Muscle of leg (tissue), 11 donors: Measurements from ENCODE around the gene STAMBPL1. TPM values are rescaled to one million over a fixed set of nuclear protein-coding genes. Genes with fewer than 3 reads are reported as not detected.
A peak's percentile ranks its signal among the peaks of the same experiment; 100 is the strongest.

Experiments used
- DNase-seq: peaks from one replicate; pipeline ENCODE4 v3.0.0; 2013
- H3K27ac ChIP-seq: one replicate; pipeline ENCODE4 v1.5.1; 2013; ENCODE audit warnings: mild to moderate bottlenecking, low read length, control low read depth
- H3K27me3 ChIP-seq: one replicate; pipeline ENCODE4 v1.6.1; 2013; ENCODE audit warnings: low read length; ENCODE audit not compliant: control insufficient read depth, insufficient read depth
- H3K36me3 ChIP-seq: one replicate; pipeline ENCODE4 v1.6.1; 2013; ENCODE audit warnings: low read length; ENCODE audit not compliant: control insufficient read depth, insufficient read depth
- H3K4me1 ChIP-seq: one replicate; pipeline ENCODE4 v1.6.1; 2013; ENCODE audit warnings: low read length; ENCODE audit not compliant: control insufficient read depth, insufficient read depth
- H3K4me3 ChIP-seq: one replicate; pipeline ENCODE4 v1.5.1; 2013; ENCODE audit warnings: low read length, control low read depth
- H3K9me3 ChIP-seq: replicated peaks from 2 replicates; pipeline ENCODE4 v1.6.1; 2013; ENCODE audit warnings: low read depth, low read length; ENCODE audit not compliant: control insufficient read depth
- WGBS: methylation state at CpG from one replicate; pipeline ENCODE4 v1.1.5; 2013; ENCODE audit warnings: missing lambda C conversion rate; ENCODE audit not compliant: insufficient coverage; 5-methylcytosine and 5-hydroxymethylcytosine counted together
- polyA plus RNA-seq, 8 donors: library from polyadenylated mRNA; unstranded; fragments of 120-200 nt; gene quantifications; one replicate each; pipeline versions ENCODE4 v1.2.1 to v1.2.3, GENCODE V29; 2013; ENCODE audit warnings: inconsistent platforms in 1 of 8, low replicate concordance in 1 of 8; ENCODE audit not compliant: insufficient read length in 8 of 8, insufficient read depth in 1 of 8
- total RNA-seq: library from RNA; stranded (reverse); fragments of 120-200 nt; gene quantifications from one replicate; pipeline ENCODE4 v1.2.4, GENCODE V29; 2013

STAMBPL1 gene
- total and polyA plus RNA-seq, 9 donors, result 5.2 to 10.3 (median 6.3) TPM

- H3K4me1 ChIP-seq, result peaks cover 7% of the 10 kb centered on the region
- no peak overlapping the region for H3K27ac ChIP-seq
- H3K36me3 ChIP-seq, result no peaks in the 10 kb centered on the region
- DNase-seq, result no peak
- no peak overlapping the region for H3K4me3 ChIP-seq
- WGBS, result 100% methylated on average over 1 of the region's 1 CpG
- no peaks in the 10 kb centered on the region for H3K9me3 ChIP-seq
- H3K27me3 ChIP-seq, result no peaks in the 10 kb centered on the region
Observed at GRCh38 chr10:88889559-88890337, 9.7 kb downstream of the STAMBPL1 start.

GRCh38 chr10:88890681-88891381 is 10.8 kb downstream of the STAMBPL1 start:
- Histone ChIP-seq H3K9me3 (no peaks in the 10 kb centered on the region), H3K27ac (no peak overlapping the region), H3K36me3 (no peaks in the 10 kb centered on the region), H3K4me1 (peaks cover 9% of the 10 kb centered on the region), H3K27me3 (no peaks in the 10 kb centered on the region), H3K4me3 (no peak overlapping the region)
- no CpG with 5 or more reads among the region's 4 CpGs for WGBS
- DNase-seq, result no peak

- Histone ChIP-seq H3K36me3 (no peaks in the 10 kb centered on the region), H3K4me3 (no peak overlapping the region), H3K4me1 (peaks cover 18% of the 10 kb centered on the region), H3K27ac (no peak overlapping the region), H3K27me3 (no peaks in the 10 kb centered on the region), H3K9me3 (no peaks in the 10 kb centered on the region)
- no peak for DNase-seq
- WGBS, result no CpG with 5 or more reads among the region's 2 CpGs
Observed at GRCh38 chr10:88892222-88892967, 12.3 kb downstream of the STAMBPL1 start.

GRCh38 chr10:88893611-88894010 is 13.6 kb downstream of the STAMBPL1 start:
- no peaks in the 10 kb centered on the region for H3K36me3 ChIP-seq
- peak; percentile 64 for DNase-seq
- H3K9me3 ChIP-seq, result no peaks in the 10 kb centered on the region
- peaks cover 16% of the 10 kb centered on the region for H3K4me1 ChIP-seq
- peak overlapping the region; percentile 7 for H3K27ac ChIP-seq
- no peak overlapping the region for H3K4me3 ChIP-seq
- H3K27me3 ChIP-seq, result no peaks in the 10 kb centered on the region
- WGBS, result no CpG with 5 or more reads among the region's 3 CpGs

- peaks cover 16% of the 10 kb centered on the region for H3K4me1 ChIP-seq
- H3K27ac ChIP-seq, result no peak overlapping the region
- H3K36me3 ChIP-seq, result no peaks in the 10 kb centered on the region
- no CpG with 5 or more reads among the region's 1 CpG for WGBS
- no peak overlapping the region for H3K4me3 ChIP-seq
- no peaks in the 10 kb centered on the region for H3K27me3 ChIP-seq
- DNase-seq, result no peak
- H3K9me3 ChIP-seq, result no peaks in the 10 kb centered on the region
Observed at GRCh38 chr10:88895250-88895649, 15.2 kb downstream of the STAMBPL1 start.

- H3K27ac ChIP-seq, result peak overlapping the region; percentile 74
Observed at GRCh38 chr10:88896372-88896993, 16.4 kb downstream of the STAMBPL1 start.

GRCh38 chr10:88896994-88897853 is 17.2 kb downstream of the STAMBPL1 start:
- WGBS, result 80% methylated on average over 2 of the region's 8 CpGs
- peak; percentile 90 for DNase-seq
- H3K4me3 ChIP-seq, result no peak overlapping the region

More at GRCh38 chr10:88896372-88896993, 16.4 kb downstream of the STAMBPL1 start:
- Histone ChIP-seq H3K9me3 (no peaks in the 10 kb centered on the region), H3K27me3 (no peaks in the 10 kb centered on the region), H3K36me3 (no peaks in the 10 kb centered on the region), H3K4me1 (peaks cover 16% of the 10 kb centered on the region), H3K4me3 (no peak overlapping the region)
- no CpG with 5 or more reads among the region's 4 CpGs for WGBS
- no peak for DNase-seq

GRCh38 chr10:88898727-88899126 is 18.7 kb downstream of the STAMBPL1 start:
- peaks cover 7% of the 10 kb centered on the region for H3K36me3 ChIP-seq
- no peaks in the 10 kb centered on the region for H3K27me3 ChIP-seq
- no peak overlapping the region for H3K4me3 ChIP-seq
- WGBS, result 92% methylated on average over 2 of the region's 3 CpGs
- H3K9me3 ChIP-seq, result no peaks in the 10 kb centered on the region
- no peak overlapping the region for H3K27ac ChIP-seq
- DNase-seq, result no peak
- H3K4me1 ChIP-seq, result peaks cover 16% of the 10 kb centered on the region

More at GRCh38 chr10:88896994-88897853, 17.2 kb downstream of the STAMBPL1 start:
- Histone ChIP-seq H3K36me3 (peaks cover 4% of the 10 kb centered on the region), H3K4me1 (peaks cover 16% of the 10 kb centered on the region), H3K27ac (peak overlapping the region; percentile 74), H3K27me3 (no peaks in the 10 kb centered on the region), H3K9me3 (no peaks in the 10 kb centered on the region)

- H3K36me3 ChIP-seq, result peaks cover 13% of the 10 kb centered on the region
- H3K27me3 ChIP-seq, result no peaks in the 10 kb centered on the region
- no peak for DNase-seq
- no peaks in the 10 kb centered on the region for H3K9me3 ChIP-seq
- WGBS, result 45% methylated on average over 2 of the region's 2 CpGs
- H3K4me1 ChIP-seq, result peaks cover 13% of the 10 kb centered on the region
- no peak overlapping the region for H3K4me3 ChIP-seq
- H3K27ac ChIP-seq, result no peak overlapping the region
Observed at GRCh38 chr10:88899886-88900285, 19.8 kb downstream of the STAMBPL1 start.
